ENCODE data around the gene SLC1A2.

GRCh38 chr11:35256296-35256695 lies 163.1 kb downstream of the SLC1A2 start:
- TF ChIP-seq CTCF (IDR thresholded peaks at IDR 0.05; ENCODE audit: extremely low read depth in 1 of 2, insufficient read depth in 1 of 2, low read depth in 1 of 2, low read length in 2 of 2) (no peak), POLR2A (IDR thresholded peaks at IDR 0.05; ENCODE audit: low read depth, low read length) (no peak), EZH2 (IDR thresholded peaks at IDR 0.05; ENCODE audit: borderline replicate concordance, low read depth, low read length, severe bottlenecking) (no peak), MYC (IDR thresholded peaks at IDR 0.05; ENCODE audit: low read depth, low read length) (no peak), JUN (IDR thresholded peaks at IDR 0.05; ENCODE audit: borderline replicate concordance, insufficient read depth, insufficient read length, low read depth) (no peak), FOS (IDR thresholded peaks at IDR 0.05; ENCODE audit: borderline replicate concordance, insufficient read depth, low read length) (no peak), POLR2AphosphoS5 (IDR thresholded peaks at IDR 0.05; ENCODE audit: insufficient read depth, low read depth, low read length) (no peak)
- TF ChIP-seq, protein P1, sequence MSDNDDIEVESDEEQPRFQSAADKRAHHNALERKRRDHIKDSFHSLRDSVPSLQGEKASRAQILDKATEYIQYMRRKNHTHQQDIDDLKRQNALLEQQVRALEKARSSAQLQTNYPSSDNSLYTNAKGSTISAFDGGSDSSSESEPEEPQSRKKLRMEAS (IDR thresholded peaks at IDR 0.05; ENCODE audit: insufficient read depth, insufficient read length) = no peak

Measured in endothelial cell of umbilical vein (primary cell).